H1 (cell line): ENCODE data around the gene EIF3B.

Experiments used
- CEBPB ChIP-seq: IDR thresholded peaks from 2 replicates; pipeline ENCODE4 v1.6.1; 2012; ENCODE audit warnings: low read depth, low read length
- CTBP2 ChIP-seq: IDR thresholded peaks from 2 replicates; pipeline ENCODE4 v1.7.0; 2011; ENCODE audit warnings: borderline replicate concordance, mild to moderate bottlenecking, moderate library complexity, mixed read lengths, low read length; ENCODE audit not compliant: insufficient read depth, insufficient read length
- MAFK ChIP-seq: IDR thresholded peaks from 2 replicates; pipeline ENCODE4 v1.6.1; 2012; ENCODE audit warnings: low read depth, mild to moderate bottlenecking, improper control_type of control experiment, low read length
- YY1 ChIP-seq: IDR thresholded peaks from 2 replicates; pipeline ENCODE4 v1.6.1; 2011; ENCODE audit warnings: low read depth, mild to moderate bottlenecking, low read length
- TF ChIP-seq, protein P1 (sequence below), 3 experiments: IDR thresholded peaks; 1 replicate in 2 of 3; 2 replicates in 1 of 3; pipeline versions ENCODE4 v1.5.1 to v1.6.1; 2011; ENCODE audit warnings: low read length in 3 of 3, mild to moderate bottlenecking in 3 of 3, inconsistent platforms in 2 of 3, low read depth in 1 of 3, moderate library complexity in 1 of 3; ENCODE audit not compliant: insufficient read depth in 1 of 3; ENCODE audit errors: control extremely low read depth in 1 of 3

DNA sequence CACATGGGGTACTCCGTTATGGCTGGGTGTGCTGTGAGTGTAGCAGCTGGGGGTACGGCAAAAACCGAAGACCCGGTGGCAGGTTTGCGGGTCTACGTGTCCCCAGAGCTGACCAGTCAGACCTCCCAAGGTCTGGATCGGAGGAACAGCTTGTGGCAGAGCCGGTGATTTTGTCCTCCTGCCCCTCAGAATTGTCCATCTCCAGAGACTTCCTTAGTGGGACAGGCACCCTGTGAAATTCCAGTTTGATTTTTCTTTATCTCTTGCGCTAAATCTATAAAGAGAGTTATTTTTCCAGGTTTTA is 1.0 kb downstream of the EIF3B start:
- TF ChIP-seq, protein P1, sequence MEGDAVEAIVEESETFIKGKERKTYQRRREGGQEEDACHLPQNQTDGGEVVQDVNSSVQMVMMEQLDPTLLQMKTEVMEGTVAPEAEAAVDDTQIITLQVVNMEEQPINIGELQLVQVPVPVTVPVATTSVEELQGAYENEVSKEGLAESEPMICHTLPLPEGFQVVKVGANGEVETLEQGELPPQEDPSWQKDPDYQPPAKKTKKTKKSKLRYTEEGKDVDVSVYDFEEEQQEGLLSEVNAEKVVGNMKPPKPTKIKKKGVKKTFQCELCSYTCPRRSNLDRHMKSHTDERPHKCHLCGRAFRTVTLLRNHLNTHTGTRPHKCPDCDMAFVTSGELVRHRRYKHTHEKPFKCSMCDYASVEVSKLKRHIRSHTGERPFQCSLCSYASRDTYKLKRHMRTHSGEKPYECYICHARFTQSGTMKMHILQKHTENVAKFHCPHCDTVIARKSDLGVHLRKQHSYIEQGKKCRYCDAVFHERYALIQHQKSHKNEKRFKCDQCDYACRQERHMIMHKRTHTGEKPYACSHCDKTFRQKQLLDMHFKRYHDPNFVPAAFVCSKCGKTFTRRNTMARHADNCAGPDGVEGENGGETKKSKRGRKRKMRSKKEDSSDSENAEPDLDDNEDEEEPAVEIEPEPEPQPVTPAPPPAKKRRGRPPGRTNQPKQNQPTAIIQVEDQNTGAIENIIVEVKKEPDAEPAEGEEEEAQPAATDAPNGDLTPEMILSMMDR (IDR thresholded peaks at IDR 0.05; ENCODE audit: control extremely low read depth in 1 of 3, insufficient read depth in 1 of 3, low read depth in 1 of 3, low read length in 3 of 3) = no peak
- TF ChIP-seq MAFK (no peak), YY1 (no peak), CEBPB (no peak), CTBP2 (no peak)
